ENCODE results near the gene NLRP6.
"Not testable (repeated sequence)": the region's sequence is repeated elsewhere in the genome, so short reads cannot be mapped to it uniquely, and the experiment has no call there.

NLRP6 gene

DNA sequence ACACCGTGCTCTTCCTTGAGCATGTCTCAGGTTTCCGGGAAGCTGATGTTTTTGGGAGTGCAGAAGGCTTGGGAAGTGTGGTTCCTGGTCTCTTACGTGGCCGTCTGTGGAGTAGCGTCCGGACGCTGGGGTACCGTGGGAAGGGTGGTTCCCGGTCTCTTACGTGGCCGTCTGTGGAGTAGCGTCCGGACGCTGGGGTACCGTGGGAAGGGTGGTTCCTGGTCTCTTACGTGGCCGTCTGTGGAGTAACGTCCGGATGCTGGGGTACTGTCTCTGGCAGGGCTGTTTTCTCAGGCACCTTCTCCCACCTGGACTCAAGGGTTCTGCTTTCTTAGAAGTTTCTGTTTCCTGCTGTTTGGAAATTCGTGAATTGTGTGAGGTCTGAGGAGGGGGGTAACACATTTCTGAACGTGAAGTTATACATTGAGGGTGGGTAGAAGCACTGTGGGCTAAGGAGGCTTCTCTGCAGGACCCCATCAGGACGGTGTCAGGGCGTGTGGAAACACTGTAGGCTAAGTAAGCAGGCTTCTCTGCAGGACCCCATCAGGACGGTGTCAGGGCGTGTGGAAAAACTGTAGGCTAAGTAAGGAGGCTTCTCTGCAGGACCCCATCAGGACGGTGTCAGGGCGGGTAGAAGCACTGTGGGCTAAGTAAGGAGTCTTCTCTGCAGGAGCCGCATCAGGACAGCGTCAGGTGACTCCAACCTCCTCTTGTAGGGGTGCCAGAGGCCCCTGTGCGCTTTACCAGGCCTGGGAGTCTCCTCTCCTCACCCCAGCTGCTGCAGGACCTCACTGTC is 47.8 kb downstream of the NLRP6 start:
- no peak for DNase-seq (ENCODE audit: low read depth)

DNA sequence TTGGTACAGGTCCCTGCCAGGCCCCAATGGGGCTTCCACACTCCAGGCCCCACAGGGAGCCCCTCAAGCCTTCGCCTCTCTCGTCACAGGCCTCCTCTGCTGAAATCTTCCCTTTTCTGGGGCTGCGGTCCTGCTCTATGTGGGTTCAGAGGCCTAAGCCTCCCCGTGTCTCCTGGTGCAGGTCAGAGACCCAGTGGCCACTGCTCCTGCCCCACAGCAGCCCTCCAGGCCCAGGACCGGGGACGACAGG is 48.3 kb downstream of the NLRP6 start:
- no peak for DNase-seq (ENCODE audit: low read depth)

DNA sequence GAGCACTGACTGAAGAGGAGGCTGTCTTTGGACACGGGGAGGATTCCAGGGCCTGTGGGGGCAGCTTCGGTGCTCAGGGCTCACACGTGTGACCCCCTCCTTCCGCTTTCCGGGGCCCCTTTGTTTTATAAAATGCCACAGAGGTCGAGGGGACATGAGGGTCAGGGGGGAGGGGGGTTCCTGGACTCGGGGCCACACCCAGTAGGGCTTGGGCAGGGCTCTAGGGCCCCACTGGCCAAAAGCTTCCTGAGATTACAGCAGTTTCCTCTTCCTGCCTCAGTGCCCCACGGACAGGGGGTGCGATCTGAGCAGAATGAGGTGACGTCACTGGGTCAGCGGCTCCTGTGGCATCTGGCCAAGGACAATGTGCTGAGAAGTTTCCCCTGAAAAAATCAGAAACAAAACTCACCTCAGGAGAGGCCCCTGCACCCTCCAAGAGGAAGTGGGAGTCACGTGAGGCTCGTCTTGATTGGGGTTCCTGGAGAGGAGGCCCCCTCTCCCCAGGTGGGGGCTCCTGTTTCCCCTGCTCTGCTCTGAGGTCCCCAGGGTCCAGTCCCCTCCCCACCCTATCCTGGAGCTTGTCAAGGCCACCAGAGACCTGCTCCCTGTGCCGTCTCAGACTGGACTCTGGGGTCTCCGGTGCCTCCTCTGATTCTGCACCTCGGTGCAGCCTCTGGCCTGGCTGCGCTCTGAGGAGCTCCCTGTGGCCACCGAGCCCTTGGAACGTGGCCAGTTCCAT is 48.8 kb downstream of the NLRP6 start:
- peak; percentile 23 for DNase-seq (ENCODE audit: low read depth)

DNA sequence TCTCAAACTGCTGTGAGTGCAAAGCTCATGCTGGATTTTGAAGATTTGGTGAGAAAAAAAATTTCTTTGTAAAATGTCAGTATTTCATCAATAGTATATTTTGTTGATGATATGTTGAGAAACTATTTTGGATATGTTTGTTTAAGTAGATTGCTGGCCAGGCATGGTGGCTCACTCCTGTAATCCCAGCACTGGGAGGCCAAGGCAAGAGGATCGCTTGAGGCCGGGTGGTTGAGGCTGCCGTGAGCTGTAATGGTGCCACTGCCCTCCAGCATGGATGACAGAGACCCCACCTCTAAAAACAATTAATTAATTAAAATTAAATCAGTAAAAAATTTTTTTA is 49.3 kb downstream of the NLRP6 start:
- no peak for DNase-seq (ENCODE audit: low read depth)

DNA sequence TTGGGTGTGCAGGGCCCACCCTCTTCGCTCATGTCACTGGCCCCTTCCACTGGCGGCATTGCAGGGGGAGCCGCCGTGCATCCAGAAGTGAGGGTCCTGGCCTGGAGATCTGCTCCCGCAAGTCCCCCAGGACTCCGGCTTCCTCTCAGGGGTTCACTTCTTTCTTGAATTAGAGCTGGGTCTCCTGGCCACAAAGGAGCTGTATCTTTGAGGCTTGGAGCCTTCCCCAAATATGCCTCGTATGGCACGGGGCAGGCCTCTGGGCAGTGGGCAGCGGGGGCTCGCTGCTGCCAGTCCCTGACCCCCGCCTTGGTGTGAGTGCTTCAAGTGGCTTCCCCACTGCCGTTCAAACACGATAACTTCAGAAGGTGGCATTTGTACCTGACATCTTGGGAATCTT is 49.8 kb downstream of the NLRP6 start:
- no peak for DNase-seq (ENCODE audit: low read depth)

DNA sequence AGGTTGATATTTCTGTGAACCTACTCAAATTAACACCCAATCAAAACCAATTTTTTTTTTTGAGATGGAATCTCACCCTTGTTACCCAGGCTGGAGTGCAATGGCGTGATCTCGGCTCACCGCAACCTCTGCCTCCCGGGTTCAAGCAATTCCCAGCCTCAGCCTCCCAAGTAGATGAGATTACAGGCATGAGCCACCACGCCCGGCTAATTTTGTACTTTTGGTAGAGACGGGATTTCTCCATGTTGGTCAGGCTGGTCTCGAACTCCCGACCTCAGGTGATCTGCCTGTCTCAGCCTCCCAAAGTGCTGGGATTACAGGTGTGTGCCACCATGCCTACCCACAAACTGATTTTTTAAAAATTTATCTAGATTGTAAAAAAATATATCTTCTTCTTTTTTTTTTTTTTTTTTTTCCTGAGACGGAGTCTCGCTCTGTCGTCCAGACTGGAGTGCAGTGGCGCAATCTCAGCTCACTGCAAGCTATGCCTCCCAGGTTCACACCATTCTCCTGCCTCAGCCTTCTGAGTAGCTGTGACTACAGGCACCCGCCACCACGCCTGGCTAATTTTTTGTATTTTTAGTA is 50.4 kb downstream of the NLRP6 start:
- not testable (repeated sequence) for DNase-seq (ENCODE audit: low read depth)

DNA sequence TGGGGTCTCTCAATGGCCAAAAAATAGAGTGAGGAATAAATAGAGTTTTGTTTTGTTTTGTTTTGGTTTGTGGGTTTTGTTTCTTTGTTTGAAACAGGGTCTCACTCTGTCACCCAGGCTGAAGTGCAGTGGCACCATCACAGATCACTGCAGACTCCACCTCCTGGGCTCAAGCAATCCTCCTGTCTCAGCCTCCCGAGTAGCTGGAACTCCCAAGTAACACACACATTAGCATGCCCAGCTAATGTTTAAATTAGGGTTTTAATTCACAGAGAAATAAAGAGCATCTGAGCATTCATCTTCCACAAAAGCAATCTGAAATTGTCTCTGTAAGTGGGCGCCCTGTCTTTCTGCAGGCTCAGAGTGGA is 51.7 kb downstream of the NLRP6 start:
- DNase-seq (ENCODE audit: low read depth) = no peak

DNA sequence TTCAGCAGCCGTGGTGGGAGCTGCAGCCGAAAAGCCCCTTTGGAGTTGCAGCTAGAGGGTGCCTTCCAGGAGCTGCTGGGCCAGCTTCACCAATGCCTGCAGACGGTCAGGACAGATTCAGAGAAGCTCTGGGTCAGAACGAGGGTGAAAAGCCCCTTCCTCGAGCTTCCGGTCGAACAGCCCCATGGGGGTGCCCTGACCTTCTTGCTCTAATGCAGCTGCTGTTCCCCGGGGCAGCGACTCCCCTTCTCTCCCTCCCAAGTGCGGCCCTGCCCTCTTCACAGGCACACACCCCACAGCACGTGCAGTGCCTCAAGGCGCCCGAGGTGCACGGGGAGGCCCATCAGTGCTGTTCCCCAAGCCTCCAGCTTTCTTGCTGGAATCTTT is 52.1 kb downstream of the NLRP6 start:
- DNase-seq (ENCODE audit: low read depth) = no peak

DNA sequence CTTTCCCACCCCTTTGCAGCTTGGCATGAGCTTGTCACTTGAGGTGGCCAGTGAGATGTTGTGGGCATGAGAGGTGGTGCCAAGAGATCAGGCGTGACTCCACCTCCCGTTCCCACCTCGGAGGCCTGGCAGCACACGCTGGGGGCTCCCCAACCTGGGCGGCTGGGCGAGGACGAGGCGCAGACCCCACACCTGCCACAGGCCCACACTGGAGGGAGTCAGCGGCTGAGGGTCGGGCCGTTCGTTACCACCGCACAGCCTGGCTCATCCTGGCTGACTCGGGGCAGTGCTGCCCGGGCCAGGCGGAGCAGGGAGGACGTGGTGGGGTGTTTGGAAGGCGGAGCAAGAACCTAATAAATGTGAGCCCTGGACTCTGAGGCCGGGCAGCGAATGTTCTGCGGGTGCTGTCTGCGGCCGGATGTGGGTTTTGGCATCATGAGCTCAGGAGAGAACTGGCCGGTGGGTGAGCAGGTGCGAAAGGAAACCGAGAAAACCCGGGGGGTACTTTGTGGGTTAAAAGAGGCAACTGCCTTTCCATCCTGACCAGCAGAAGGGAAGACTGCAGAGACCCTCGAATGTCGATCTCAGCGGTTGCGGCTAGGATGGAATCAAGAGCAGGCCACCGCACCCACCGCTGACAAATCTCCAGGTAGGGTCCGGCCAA is 52.6 kb downstream of the NLRP6 start:
- DNase-seq (ENCODE audit: low read depth) = no peak

DNA sequence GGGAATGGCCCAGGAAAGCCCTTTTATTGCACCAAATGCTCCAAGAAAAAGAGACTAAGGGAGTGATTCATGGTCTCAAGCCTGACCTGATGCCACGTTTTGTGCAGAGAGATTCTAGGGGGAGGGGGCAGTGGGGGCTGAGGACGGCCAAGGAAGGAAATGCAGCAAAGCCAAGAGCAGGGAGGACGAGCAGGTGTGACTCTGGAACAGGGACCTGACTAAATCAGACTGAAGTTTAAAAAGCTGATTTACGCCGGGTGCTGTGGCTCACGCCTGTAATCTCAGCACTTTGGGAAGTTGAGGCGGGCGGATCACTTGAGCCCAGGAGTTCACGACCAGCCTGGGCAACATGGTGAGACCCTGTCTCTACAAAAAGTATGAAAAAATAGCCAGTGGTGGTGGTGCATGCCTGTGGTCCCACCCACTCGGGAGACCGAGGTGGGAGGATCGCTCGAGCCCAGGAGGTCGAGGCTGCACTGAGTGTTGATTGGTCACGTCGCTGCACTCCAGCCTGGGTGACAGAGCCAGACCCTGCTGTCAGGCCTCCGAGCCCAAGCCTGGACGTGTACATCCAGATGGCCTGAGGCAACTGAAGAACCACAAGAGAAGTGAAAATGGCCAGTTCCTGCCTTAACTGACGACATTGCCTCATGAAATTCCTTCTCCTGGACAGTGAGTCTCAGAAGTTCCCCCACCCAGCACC is 53.3 kb downstream of the NLRP6 start:
- DNase-seq (ENCODE audit: low read depth) = no peak

DNA sequence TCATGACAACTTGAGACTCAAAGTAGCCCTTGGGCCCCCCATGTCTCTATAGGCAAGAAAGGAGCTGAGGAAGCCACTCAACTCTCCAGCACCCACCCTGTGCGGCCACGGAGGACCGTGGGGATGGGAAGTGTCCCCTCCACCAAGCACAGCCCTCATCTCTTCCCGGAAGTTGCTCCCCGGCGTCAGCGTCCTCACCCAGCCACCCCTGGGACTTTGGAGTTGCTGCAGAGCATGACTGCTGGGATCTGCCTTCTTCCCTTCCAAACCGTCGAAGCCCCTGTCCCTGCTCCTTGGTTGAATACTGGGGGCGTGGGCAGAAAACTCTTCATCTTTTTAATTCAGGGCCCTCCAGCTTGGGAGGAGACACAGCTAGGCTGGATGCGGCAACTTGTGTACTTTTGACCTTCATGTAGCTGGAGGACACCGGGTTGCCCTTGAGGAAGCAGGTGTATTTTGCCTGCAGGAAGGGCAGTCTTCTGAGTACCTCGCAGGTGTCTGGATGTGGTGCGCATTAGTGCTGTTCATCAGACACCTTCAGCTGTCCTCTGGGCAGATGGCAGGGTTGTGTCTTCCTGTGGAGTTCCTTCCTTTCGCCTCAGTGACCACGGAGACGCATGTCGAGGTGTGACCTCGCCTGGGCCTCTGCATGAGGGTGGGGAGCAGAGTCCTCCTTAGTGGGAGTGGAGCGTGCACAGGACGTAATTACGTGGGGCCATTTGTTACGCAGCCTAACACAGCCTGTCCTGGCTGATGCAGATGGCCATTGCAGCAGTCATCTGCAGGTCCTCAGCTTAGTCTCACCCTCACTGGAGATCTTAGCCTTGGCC is 54.7 kb downstream of the NLRP6 start:
- DNase-seq (ENCODE audit: low read depth) = no peak

DNA sequence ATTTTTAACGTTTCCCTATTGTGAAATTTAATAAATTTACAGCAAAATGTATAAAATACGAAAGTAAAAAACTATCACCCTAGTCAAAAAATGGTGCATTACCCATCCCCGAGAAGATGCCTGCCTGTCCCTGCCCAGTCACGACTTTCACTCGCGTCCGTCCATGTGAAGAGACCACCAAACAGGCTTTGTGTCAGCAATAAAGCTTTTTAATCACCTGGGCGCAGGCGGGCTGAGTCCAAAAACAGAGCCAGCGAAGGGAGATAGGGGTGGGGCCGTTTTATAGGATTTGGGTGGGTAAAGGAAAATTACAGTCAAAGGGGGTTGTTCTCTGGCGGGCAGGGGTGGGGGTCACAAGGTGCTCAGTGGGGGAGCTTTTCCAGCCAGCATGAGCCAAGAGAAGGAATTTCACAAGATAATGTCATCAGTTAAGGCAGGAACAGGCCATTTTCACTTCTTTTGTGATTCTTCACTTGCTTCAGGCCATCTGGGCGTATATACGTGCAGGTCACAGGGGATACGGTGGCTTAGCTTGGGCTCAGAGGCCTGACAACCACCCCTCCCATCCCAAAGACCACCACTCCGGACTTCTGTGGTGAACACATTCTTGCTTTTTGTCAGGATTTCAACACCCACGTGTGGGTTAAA is 55.5 kb downstream of the NLRP6 start:
- DNase-seq (ENCODE audit: low read depth) = not testable (repeated sequence)

DNA sequence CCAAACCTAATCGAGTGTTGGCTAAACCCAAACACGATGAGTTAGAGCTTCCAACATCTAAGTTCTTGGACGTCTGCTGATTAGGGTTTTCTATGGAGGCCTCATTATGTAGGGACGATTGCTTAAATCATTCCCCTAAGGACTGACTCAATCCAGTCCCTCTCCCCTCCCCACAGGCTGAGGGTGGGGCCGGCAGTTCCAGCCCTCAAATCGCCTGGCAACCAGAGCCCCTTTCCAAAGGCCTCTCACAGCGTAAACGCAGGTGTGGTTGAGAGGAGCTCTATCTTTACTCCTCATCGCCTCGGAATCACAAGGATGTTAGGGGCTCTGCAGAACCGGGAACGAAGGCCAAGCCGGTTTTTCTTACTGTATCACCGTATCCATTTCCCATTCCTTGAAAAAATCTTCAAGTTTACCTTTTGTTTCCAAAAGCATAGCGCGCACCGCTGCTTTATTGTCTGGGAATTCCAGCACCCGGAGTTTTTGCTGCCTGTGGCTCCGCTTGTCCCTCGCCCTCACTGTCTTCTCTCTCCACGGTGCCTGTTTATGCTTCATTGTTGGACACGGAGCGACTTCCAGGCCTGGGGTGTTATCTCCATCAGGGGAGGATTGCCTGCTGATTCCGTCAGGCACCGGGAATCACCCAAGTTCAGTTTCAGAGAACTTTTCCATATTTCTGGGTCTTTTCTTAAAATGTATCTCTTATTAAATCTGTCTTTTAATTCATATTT is 56.2 kb downstream of the NLRP6 start:
- DNase-seq (ENCODE audit: low read depth) = no peak
